Activated T-helper 17 cell treated with anti-CD3 and anti-CD28 coated beads, Interleukin-2, amount 50 U/mL, for 72 hours (primary cell): ENCODE results near the gene SLC7A7. TPM values are rescaled to one million over a fixed set of nuclear protein-coding genes. Genes with fewer than 3 reads are reported as not detected.
A peak's percentile ranks its signal among the peaks of the same experiment; 100 is the strongest.
"Not testable (repeated sequence)": the region's sequence is repeated elsewhere in the genome, so short reads cannot be mapped to it uniquely, and the experiment has no call there.

Experiments used
- ATAC-seq: fragments of 150-1000 bp; cut with Tn5 transposase; replicated peaks from 2 replicates; pipeline ENCODE4 v1.10.0; 2021; ENCODE audit warnings: mild to moderate bottlenecking, moderate library complexity
- H3K27ac Mint-ChIP-seq: one replicate; pipeline ENCODE4 v1.8.0; 2022; ENCODE audit warnings: mixed read lengths
- H3K27me3 Mint-ChIP-seq: one replicate; pipeline ENCODE4 v1.8.0; 2022; ENCODE audit warnings: mixed read lengths
- H3K36me3 Mint-ChIP-seq: one replicate; pipeline ENCODE4 v1.8.0; 2022; ENCODE audit warnings: low read depth, mild to moderate bottlenecking, mixed read lengths
- H3K4me1 Mint-ChIP-seq: one replicate; pipeline ENCODE4 v1.8.0; 2022; ENCODE audit warnings: mixed read lengths
- H3K4me3 Mint-ChIP-seq: one replicate; pipeline ENCODE4 v1.8.0; 2022; ENCODE audit warnings: mild to moderate bottlenecking, mixed read lengths
- H3K9me3 Mint-ChIP-seq: one replicate; pipeline ENCODE4 v1.8.0; 2022; ENCODE audit warnings: mixed read lengths
- total RNA-seq, 2 donors: library from RNA; stranded (reverse); gene quantifications; one replicate each; pipeline ENCODE4 v1.2.3, GENCODE V29; 2022

SLC7A7 gene
- total RNA-seq, 2 donors from 2014 or later, result 0.15 to 0.71 TPM

DNA sequence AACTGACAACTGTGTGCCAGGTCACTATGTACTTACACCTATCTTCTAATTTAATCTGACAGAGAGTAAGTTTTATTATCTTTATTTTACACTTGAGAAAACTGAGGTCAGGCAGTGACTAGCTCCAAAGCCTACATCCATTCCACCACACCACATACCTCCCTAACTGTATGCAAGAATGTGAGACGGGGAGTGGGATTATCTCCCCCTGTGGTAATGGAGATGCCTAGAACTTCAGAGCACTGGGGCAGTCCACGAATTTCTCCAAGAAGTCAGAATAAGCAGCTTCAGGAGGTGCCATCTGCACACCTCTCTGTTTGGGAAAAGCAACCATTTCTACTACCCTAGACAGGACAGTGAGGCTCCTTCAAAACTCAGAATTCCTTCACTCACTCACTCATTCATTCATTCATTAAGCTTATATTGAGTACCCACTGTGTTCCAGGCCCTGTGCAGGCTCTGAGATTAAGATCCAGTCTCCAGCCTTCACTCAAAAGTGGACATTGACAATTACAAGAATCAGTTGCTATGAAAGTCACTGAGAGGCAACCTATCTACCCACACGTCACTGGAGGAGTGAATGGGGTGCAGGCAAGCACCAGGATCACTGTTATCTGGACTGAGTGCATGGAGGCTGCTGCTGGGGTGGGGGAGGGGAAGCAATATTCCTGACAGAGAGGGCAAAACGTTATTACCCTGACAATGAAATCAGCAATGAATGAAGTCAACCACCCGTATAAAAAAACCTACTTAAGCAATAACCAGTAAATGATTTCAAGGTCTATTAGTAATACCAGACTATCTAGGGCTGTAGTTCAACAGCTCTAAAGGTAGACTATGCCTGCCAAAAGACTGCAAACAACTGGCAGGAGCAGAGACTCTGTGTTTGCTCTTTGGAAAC lies 18.0 kb downstream of the SLC7A7 start:
- ATAC-seq, result no peak
- Mint-ChIP-seq H3K4me3 (no peak overlapping the region), H3K9me3 (no peaks in the 10 kb centered on the region), H3K4me1 (no peaks in the 10 kb centered on the region), H3K27me3 (peaks cover 45% of the 10 kb centered on the region), H3K36me3 (no peaks in the 10 kb centered on the region), H3K27ac (no peak overlapping the region)

DNA sequence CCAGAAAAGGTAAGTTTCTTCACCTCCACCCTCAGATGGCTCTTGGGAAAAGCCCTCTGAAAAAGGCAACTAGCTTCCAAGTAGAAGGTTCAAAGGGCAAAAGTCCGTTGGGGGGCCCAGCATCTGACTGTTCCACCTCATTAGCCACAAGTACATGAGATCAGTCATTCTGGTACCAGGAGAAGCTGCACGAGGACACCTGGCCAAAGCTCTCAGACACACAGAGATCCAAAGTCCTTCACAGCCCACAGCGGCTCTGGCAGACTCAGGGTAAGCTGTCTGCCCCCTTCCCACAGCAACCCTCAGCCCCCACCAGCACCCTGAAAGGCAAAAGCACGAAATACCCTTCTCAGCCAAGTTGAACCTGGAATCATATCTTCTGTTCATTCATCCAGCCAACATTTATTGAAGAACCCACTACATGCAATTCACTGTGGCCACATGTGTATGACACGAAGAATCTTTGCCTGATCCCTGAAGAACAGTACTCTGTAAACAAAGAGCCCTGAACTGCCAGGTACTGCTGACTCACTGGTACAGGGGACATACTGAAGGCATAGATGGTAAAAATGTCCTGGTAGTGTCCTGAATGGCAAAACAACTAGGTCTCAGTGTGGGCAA lies 19.0 kb downstream of the SLC7A7 start:
- Mint-ChIP-seq H3K4me1 (no peaks in the 10 kb centered on the region), H3K27me3 (peaks cover 39% of the 10 kb centered on the region), H3K36me3 (no peaks in the 10 kb centered on the region), H3K9me3 (no peaks in the 10 kb centered on the region), H3K4me3 (no peak overlapping the region), H3K27ac (no peak overlapping the region)
- ATAC-seq, result no peak

DNA sequence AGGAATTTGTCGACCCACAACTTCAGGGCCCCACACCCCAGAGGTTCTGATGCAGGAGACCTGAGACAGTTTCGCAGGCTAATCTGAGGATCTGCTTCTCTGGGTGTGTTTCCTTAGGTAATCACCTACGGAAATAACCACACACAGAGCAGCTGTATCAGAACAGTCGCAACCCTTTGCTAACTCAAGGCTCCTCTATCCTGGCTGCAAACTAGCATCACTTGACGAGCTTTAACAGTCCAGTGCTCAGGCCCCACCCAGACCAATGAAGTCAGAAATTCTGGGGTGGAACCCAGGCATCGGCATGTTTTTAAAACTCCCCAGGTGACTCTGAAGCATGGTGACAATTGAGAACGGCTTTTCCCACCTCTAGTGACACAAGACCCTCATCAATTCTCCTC lies 20.7 kb downstream of the SLC7A7 start:
- H3K27ac Mint-ChIP-seq, result no peak overlapping the region
- H3K4me1 Mint-ChIP-seq, result no peaks in the 10 kb centered on the region
- no peaks in the 10 kb centered on the region for H3K36me3 Mint-ChIP-seq
- ATAC-seq, result no peak
- peaks cover 28% of the 10 kb centered on the region for H3K27me3 Mint-ChIP-seq
- no peaks in the 10 kb centered on the region for H3K9me3 Mint-ChIP-seq
- no peak overlapping the region for H3K4me3 Mint-ChIP-seq

DNA sequence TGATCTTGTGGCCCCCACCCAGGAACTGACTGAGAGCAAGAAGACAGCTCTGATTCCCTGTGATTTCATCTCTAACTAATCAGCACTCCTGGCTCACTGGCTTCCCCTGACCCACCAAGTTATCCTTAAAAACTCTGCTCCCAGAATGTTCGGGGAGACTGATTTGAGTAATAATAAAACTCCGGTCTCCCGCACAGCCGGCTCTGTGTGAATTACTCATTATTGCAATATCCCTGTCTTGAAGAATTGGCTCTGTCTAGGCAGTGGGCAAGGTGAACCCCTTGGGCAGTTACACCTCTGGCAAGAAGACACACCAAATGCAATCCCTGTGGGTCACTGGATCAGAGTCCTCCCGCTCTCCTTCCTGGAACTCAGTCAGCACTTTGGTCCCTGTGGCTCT lies 21.3 kb downstream of the SLC7A7 start:
- Mint-ChIP-seq H3K27me3 (peaks cover 24% of the 10 kb centered on the region), H3K4me1 (no peaks in the 10 kb centered on the region), H3K36me3 (no peaks in the 10 kb centered on the region), H3K9me3 (no peaks in the 10 kb centered on the region), H3K27ac (no peak overlapping the region), H3K4me3 (no peak overlapping the region)
- ATAC-seq, result no peak

DNA sequence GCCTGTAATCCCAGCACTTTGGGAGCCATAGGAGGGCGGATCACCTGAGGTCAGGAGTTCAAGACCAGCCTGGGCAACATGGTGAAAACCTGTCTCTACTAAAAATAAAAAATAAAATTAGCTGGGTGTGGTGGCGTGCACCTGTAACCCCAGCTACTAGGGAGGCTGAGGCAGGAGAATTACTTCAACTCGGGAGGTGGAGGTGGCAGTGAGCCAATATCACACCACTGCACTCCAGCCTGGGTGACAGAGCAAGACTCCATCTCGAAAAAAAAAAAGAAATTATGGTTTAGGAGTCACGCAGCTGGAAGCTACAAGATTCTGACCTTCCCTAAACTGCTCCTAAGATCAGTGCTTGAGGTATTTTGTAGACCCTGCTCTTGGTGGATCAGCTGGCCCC lies 21.7 kb downstream of the SLC7A7 start:
- ATAC-seq, H3K27ac Mint-ChIP-seq, H3K36me3 Mint-ChIP-seq, H3K4me1 Mint-ChIP-seq, H3K9me3 Mint-ChIP-seq, H3K4me3 Mint-ChIP-seq: not testable (repeated sequence)
- peaks cover 20% of the 10 kb centered on the region for H3K27me3 Mint-ChIP-seq

DNA sequence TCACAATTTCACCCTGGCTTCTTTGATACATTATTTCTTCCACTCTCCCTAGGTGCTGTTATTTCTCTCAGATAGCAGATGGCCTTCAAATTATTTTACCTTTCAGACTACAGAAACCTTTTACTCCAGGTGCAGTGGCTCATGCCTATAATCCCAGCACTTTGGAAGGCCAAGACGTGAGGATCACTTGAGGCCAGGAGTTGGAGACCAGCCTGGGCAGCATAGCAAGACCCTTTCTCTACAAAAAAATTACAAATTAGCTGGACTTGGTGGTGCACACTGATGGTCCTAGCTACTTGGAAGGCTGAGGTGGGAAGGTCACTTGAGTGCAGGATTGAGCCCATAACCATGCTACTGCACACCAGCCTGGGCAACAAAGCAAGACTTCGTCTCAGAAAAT lies 23.1 kb downstream of the SLC7A7 start:
- no peak for ATAC-seq

DNA sequence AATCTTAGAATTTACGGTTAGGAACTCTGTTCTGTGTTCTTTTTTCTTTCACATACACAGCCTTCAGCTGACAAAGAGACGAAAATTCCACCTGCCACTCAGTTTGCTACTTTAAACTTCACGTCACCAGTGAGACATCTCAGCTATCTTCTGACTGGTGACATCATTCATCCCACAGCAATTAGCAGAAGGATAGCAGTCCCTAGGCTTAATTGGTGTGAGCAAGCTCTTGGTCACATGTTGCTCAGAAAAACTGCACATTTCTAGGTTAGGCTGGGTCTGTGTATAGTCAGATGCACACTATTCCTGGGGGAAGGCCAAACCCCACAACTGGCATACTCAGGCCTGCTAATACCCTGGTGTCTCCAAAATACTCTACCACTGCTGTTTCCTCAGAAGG lies 23.9 kb downstream of the SLC7A7 start:
- Mint-ChIP-seq H3K27ac (no peak overlapping the region), H3K4me3 (no peak overlapping the region), H3K36me3 (no peaks in the 10 kb centered on the region), H3K9me3 (no peaks in the 10 kb centered on the region), H3K4me1 (no peaks in the 10 kb centered on the region), H3K27me3 (peaks cover 8% of the 10 kb centered on the region)
- ATAC-seq, result no peak

More for the DNA sequence above, 23.1 kb downstream of the SLC7A7 start:
- Mint-ChIP-seq H3K36me3 (no peaks in the 10 kb centered on the region), H3K4me1 (no peaks in the 10 kb centered on the region), H3K27ac (no peak overlapping the region), H3K9me3 (no peaks in the 10 kb centered on the region), H3K4me3 (no peak overlapping the region), H3K27me3 (peaks cover 13% of the 10 kb centered on the region)

DNA sequence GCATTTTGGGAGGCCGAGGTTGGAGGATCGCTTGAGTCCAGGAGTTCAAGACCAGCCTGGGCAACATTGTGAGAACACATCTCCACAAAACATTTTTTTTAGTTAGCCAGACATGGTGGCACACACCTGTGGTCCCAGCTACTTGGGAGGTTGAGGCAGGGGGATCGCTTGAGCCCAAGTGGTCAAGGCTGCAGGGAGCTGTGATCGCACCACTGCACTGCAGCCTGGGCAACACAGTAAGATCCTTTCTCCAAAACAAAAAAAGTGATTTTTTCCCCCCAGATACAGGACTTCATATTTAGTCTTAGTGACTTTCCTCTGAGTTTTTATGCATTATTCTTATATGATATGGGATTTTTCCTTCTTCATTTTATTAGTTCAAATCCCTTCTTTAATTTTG lies 28.6 kb downstream of the SLC7A7 start:
- Mint-ChIP-seq H3K27me3 (no peaks in the 10 kb centered on the region), H3K4me3 (no peak overlapping the region), H3K9me3 (no peaks in the 10 kb centered on the region), H3K36me3 (no peaks in the 10 kb centered on the region), H3K4me1 (no peaks in the 10 kb centered on the region), H3K27ac (no peak overlapping the region)
- ATAC-seq, result no peak

DNA sequence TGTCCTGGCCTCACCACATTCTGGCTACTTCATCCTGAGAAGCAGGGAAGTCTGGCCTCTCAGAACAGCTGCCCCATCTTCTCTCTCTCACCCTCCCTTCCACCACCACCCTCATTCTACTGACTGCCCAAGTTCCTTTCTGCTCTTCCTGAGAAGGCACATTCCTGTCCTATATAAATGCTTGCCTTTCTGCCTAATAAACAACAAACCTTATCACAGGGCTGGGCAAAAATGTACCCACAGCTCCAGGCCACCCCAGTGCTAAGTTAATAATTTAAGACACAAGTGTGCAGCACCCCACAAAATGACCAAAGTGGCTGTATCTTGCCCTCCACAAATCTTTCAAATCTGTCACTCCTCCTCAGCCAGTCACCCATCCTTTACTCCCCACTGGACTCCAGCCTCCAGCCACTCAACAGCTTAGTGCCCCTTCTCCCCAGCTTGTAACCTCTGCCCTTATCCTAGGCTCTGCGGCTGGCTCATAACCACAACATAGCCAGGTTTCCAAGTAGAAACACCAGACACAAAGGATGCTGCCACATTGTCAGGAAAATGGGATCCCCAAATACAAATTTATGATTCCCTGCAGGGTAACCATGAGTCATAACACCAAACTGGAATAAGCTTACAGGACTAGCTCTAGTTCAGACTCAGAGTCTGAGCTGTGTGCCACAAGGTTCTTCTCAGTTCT lies 33.8 kb downstream of the SLC7A7 start:
- Mint-ChIP-seq H3K36me3 (no peaks in the 10 kb centered on the region), H3K4me1 (no peaks in the 10 kb centered on the region), H3K9me3 (no peaks in the 10 kb centered on the region), H3K27me3 (no peaks in the 10 kb centered on the region), H3K4me3 (no peak overlapping the region), H3K27ac (no peak overlapping the region)
- ATAC-seq, result no peak

DNA sequence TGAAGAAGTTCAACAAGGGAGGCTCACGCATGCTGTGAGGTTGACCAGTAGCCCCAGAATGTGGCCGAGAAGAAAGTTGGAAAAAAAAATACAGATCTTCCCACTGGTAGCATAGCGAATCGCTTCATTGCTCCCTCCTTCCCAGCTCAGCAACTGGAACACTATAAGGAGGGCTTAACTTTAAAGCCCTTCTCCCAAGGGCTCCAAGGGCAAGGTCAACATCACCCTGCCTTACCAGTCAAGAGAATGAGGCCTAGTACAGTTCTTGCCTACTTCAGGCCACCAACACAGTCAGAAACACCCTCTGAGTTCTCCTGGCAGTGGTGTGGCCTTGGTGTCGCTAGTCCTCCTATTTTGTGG lies 34.3 kb downstream of the SLC7A7 start:
- ATAC-seq, result no peak
- Mint-ChIP-seq H3K36me3 (no peaks in the 10 kb centered on the region), H3K4me1 (no peaks in the 10 kb centered on the region), H3K27me3 (no peaks in the 10 kb centered on the region), H3K4me3 (no peak overlapping the region), H3K27ac (no peak overlapping the region), H3K9me3 (no peaks in the 10 kb centered on the region)

DNA sequence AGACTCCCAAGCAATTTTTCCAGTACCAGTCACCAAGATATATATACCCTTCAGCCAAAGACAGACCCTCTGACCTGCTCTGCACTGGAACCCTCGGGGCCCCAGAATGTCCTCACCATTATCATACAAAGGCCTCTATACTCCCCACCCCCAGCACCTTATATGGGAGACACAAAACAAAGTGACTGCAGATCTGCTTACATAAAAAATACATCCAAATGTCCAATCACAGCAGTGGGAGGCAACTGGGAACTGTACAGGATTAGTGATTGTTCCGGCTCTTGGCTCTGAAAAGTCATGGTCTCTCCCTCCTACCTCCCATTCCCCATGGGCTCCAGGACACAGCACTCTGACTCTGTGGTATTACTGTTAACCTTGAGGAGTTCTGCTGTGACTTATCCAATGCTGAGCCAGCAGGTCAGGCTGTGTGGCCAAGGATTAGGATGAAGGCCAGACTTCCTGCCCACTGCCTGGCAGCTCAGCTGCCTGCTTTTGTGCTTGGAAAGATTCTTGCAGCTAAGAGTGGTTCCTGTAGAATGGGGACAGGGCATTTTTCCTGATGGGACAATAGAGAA lies 35.0 kb downstream of the SLC7A7 start:
- ATAC-seq, result no peak
- Mint-ChIP-seq H3K27ac (no peak overlapping the region), H3K4me1 (no peaks in the 10 kb centered on the region), H3K36me3 (no peaks in the 10 kb centered on the region), H3K4me3 (no peak overlapping the region), H3K9me3 (no peaks in the 10 kb centered on the region), H3K27me3 (no peaks in the 10 kb centered on the region)

DNA sequence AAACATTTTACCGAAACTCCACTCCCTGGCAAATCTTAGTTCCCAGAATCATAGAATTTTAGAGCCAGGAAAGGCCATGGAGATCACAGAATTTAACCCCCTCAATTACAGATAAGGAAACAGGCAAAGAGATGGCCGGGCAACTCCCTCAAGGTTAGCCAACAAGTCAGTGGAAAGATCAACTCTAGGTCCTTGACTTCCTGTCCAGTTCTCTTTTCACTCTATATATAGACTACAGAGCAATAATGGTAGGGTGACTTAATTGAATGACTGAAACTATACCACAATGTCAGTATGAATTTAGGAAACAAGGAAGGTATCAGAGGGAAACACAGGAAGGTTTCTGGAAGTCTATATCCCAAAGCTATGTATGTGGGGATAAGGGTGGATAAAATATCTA lies 37.2 kb downstream of the SLC7A7 start:
- no peaks in the 10 kb centered on the region for H3K4me1 Mint-ChIP-seq
- no peaks in the 10 kb centered on the region for H3K9me3 Mint-ChIP-seq
- no peak for ATAC-seq
- H3K27ac Mint-ChIP-seq, result peak overlapping the region; percentile 15
- no peaks in the 10 kb centered on the region for H3K27me3 Mint-ChIP-seq
- no peak overlapping the region for H3K4me3 Mint-ChIP-seq
- H3K36me3 Mint-ChIP-seq, result no peaks in the 10 kb centered on the region

DNA sequence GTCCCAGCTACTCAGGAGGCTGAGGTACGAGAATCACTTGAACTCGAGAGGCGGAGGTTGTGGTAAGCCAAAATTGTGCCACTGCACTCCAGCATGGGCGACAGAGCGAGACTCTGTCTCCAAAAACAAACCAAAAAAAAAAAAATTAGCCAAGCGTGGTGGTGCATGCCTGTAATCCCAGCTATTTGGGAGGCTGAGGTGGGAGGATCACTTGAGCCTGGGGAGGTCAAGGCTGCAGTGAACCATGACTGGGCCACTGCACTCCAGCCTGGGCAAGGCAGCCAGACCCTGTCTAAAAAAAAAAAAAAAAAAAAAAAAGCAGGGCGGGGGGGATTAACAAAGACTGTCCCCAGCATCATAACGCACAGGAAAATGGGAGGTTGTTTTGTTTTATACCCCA lies 38.4 kb downstream of the SLC7A7 start:
- peaks cover 12% of the 10 kb centered on the region for H3K36me3 Mint-ChIP-seq
- not testable (repeated sequence) for H3K4me3 Mint-ChIP-seq, H3K9me3 Mint-ChIP-seq, H3K27me3 Mint-ChIP-seq, ATAC-seq, H3K4me1 Mint-ChIP-seq, H3K27ac Mint-ChIP-seq

DNA sequence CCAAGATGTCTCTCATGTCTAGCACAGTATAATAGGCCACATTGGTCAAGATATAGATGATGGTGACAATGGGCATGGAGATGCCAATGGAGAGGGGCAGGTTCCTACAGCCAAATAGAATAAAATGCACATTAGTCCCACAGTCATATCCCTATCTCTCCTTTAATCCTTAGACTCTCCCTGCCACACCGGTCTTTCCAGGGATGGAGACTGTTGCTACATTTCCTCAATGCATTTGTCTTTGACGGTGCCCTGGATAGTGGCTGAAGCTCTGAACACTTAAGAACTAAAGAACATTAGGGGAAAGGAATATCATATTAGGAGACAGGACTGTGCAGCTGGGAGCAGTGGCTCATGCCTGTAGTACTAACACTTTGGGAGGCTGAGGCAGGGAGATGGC lies 39.0 kb downstream of the SLC7A7 start:
- Mint-ChIP-seq H3K27me3 (no peaks in the 10 kb centered on the region), H3K4me1 (no peaks in the 10 kb centered on the region), H3K9me3 (no peaks in the 10 kb centered on the region), H3K36me3 (peaks cover 18% of the 10 kb centered on the region), H3K27ac (no peak overlapping the region), H3K4me3 (no peak overlapping the region)
- ATAC-seq, result no peak
